ENCODE results near the gene TUBAL3. TPM values are rescaled to one million over a fixed set of nuclear protein-coding genes. Genes with fewer than 3 reads are reported as not detected.

Gene TUBAL3
- total and polyA plus RNA-seq, 9 of the 15 experiments (the other 6 are each of a cell fraction or from before 2014, with no cell fraction given): 5.5 to 10.1 (median 6.9) TPM

- no peak for TF ChIP-seq ZNF407 (IDR thresholded peaks at IDR 0.05; ENCODE audit: low read depth)
- TF ChIP-seq ID3 (CRISPR knock-in tag; IDR thresholded peaks at IDR 0.05): no peak
- TF ChIP-seq ID3 (tag; IDR thresholded peaks at IDR 0.05): no peak
- TF ChIP-seq FOXJ3 (CRISPR knock-in tag; IDR thresholded peaks at IDR 0.05): no peak
Measured at GRCh38 chr10:5346881-5347280, 57.7 kb downstream of the TUBAL3 start (continued).

Data from K562 (cell line).